HG02938 (cell line): ENCODE results near the gene KRTAP10-11.
"Not testable (repeated sequence)": the region's sequence is repeated elsewhere in the genome, so short reads cannot be mapped to it uniquely, and the experiment has no call there.

Experiments
- ATAC-seq: cut with Tn5 transposase; IDR thresholded peaks from one replicate; pipeline ENCODE4 v1.9.1; 2021; ENCODE audit warnings: mild to moderate bottlenecking, moderate library complexity; ENCODE audit not compliant: unreplicated experiment

The KRTAP10-11 gene

DNA sequence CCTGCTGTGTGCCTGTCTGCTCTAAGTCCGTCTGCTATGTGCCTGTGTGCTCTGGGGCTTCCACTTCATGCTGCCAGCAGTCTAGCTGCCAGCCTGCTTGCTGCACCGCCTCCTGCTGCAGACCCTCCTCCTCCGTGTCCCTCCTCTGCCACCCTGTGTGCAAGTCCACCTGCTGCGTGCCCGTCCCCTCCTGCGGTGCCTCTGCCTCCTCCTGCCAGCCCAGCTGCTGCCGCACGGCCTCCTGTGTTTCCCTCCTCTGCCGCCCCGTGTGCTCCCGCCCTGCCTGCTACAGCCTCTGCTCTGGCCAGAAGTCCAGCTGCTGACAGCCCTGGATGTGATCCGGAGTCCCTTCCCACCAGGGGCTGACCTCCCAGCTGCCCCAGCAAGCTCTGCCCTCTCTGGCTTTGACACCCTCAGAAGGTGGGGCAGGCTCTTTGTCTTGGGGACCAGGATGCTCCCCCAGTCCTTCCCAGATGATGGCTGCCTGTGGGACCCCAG is 8.3 kb upstream of the KRTAP10-11 start:
- ATAC-seq = not testable (repeated sequence)

DNA sequence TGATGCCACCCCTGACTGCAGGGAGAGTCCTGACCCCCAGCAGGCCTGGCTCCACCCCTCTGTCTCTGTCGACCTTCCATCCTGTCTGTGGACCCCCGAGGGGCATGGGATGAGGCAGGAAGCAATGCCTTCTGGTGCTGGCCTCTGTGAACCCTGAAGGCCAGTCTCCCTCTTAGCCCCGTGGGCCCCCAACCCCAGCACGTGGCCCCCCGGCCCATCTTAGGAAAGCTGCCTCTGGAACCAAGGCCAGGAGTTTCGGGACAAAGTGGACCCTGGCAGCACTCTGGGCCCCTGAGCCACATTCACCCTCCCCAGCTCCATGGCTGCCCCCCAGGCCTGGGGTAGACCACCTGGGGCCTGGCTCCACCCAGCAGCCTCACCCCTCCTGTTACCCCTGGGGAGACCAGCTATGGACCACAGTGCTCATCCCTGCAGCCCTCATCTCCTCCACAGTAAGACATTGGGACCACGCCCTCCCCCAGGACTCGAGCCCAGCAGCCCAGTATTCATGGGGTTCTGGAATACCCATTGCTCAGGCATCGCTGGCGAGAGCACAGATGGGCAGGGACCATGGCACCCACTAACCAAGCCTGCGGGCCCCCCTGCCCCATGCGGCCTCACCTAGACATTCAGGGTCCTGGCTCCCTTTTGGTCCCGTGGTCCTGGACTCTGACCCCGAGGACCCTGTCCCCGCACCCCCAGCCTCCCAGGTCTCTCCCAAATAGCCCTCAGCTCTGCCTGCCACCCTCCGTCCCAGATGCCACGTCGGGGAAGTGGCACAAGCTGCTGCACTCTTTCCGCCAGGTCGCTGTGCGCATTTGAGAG is 7.5 kb upstream of the KRTAP10-11 start:
- ATAC-seq = not testable (repeated sequence)

DNA sequence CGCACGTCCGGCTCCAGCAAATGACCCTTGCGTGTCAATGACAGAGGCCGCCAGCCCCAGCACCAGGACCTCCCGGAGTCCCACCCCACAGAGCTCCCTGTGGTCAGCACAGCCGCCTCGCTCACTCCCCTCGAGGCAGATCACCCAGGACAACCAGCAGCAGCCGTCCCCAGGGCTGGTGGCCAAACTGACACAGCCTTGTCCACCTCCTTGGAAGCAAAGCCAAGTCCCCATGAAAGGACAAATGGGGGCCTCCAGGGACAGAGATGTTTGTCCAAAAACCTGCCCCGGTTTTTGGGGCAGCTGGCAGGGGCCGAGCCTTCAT is 6.9 kb upstream of the KRTAP10-11 start:
- ATAC-seq = no peak

DNA sequence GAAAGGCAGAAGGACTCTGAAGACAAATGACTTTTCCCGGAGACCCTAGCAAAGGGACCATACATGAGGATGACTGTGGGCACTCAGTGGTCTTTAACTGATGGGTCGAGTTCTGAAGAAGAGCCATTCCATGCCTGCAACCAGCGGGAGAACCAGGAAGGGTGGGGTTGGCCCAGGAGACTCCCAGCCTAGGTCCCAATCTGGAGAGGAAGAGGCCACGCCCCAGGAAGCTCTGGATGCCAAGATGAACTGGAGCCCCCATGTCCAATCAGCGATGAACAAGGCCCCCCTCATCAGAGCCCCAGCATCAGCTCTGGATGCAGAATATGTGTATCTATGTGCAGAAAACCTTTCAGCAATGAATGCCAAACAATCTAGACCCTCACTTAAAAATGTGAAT is 5.5 kb upstream of the KRTAP10-11 start:
- ATAC-seq = no peak

DNA sequence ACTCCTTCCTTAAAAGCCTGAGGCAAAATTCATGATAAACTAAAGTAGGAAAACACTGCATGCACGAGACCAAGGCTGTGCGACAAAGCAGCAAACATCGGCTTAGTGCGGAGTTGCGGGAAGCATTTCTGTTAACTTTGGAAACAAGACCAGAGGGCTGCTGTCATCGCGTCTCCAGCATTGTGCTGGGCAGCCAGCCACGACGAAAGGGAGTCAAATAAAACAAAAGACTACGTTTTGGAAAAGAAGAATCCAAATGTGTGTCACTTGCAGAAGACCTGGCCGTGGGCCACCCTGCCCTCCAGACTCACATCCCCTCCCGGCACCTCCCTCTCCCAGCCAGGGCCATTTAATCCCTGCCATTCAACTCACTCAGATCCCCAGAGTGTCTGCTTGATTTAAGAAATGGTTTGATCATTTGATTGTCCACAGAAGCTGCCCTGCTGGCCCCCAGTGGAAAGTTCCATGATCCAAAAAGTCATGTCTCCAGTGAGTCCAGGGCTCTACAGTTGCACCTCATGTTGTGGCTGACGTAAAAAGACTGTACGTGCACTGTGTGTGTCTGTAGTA is 2.4 kb upstream of the KRTAP10-11 start:
- no peak for ATAC-seq

DNA sequence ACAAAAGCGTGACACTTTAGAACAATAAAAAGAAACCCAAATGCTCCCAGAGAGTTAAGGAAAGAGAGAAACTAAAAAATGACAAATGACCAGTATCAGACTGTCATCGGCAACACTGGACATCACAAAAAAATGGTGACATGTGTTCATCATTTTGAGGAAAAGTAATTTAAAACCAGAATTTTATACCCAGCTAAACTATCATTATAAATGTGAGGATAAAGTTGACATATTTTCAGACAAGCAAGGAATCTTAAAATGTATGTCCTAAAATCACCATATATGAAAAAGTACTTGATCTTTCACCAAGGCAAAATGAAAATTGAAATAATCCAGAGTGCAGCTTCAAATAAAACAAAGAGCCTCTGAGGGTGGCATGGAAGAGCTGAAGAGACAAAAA is 1.3 kb upstream of the KRTAP10-11 start:
- ATAC-seq = no peak

DNA sequence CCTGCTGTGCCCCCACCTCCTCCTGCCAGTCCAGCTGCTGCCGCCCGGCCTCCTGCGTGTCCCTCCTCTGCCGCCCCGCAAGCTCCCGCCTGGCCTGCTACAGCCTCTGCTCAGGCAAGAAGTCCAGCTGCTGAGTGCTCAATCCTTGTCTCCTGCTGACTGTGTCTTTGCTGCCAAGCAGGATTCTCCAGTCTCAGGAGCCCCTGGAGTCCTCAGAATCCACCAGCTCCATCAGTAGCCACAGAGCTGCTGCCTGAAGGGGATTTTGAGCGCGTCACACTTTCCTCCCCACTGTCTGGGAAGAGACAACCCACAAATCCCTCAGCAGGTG is 973 bp downstream of the KRTAP10-11 start:
- no peak for ATAC-seq

DNA sequence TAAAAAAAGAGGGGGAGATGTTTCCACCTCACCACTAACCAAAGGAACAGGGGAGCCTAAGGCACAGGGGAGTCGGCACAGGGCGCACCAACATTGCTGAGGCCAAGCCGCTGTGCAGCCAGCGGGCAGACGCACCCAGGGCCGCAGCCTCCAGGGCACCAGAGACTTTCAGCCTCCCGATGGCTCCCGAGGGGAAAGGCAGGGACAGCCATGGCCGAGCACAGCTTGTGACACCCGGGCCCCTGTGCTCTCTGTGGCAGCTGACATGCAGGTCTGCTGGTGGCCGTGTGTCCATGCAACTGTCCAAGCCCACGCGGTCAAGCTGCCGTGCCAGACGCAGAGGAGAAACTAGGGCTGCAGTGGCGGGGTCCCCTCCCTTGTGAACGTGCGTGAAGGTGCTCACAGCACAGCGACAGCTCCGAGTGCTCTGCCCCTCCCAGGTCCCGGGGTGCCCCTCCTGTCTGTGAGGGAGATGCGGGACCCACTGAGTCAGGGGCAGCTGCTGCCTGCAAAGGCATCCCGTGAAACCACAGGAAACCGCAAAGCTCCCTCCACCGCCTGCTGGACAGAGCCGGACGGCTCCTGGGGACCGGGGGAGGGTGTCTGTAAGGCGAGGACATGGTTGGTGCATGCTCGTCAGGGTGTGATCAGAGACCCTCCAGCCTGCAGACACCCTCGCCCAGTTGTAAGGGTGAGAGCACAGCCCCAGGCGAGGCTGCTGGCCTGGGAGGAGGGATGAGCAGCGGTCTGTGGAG is 2.5 kb downstream of the KRTAP10-11 start:
- no peak for ATAC-seq

DNA sequence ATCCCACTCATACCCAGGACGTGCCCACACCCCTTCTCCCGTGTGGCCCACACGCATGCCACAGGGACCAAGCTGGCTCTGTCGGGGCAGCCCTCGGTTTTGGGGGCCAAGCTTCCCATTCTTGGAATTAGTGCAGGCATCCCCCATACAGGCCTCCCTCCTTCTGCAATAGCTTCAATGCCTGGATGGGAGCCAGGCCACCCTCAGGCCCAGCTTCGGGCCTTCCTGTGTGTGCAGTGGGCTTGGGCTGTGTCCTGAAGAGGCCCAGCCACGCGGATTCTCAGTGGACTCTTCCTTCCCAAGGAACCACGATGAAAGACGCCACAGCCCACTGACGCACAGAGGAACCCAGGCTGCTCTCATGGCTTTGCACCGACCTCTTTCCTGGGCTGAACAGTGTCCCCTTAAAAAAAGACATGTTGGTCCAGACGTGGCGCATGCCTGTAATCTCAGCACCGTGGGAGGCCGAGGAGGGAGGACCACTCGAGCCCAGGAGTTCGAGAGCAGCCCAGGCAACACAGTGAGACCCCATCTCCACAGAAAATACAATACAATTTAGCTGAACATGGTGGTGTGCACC is 3.4 kb downstream of the KRTAP10-11 start:
- ATAC-seq = no peak

DNA sequence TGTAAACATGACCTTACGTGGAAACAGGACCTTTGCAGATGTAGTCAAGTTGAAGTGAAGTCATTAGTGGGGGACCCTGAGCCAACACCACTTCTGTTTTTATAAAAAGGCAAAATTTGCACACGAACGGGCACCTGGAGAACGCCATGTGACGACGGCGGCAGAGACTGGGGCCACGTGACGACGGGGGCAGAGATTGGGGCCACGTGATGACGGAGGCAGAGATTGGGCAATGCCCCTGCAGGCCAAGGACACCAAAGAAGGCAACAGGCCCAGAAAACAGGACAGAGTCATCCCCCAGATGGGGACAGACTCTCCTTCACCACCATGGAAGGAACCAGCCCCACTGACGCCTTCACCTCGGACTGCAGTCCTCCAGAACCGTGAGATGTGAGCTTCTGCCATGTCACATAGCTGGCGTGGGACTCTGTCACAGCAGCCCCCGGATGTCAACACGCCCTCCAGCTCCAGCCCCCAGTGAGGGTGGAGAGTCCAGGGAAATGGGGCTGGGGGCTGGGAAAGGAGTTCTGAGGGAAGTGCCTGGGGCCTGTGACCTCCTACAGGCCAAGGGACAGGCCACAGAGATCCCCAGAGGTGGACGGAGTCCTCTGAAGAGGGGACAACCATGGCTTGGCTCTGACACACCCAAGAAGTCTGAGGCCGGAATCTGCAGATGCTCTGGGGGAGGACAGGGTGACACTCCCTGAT is 4.2 kb downstream of the KRTAP10-11 start:
- ATAC-seq = no peak

DNA sequence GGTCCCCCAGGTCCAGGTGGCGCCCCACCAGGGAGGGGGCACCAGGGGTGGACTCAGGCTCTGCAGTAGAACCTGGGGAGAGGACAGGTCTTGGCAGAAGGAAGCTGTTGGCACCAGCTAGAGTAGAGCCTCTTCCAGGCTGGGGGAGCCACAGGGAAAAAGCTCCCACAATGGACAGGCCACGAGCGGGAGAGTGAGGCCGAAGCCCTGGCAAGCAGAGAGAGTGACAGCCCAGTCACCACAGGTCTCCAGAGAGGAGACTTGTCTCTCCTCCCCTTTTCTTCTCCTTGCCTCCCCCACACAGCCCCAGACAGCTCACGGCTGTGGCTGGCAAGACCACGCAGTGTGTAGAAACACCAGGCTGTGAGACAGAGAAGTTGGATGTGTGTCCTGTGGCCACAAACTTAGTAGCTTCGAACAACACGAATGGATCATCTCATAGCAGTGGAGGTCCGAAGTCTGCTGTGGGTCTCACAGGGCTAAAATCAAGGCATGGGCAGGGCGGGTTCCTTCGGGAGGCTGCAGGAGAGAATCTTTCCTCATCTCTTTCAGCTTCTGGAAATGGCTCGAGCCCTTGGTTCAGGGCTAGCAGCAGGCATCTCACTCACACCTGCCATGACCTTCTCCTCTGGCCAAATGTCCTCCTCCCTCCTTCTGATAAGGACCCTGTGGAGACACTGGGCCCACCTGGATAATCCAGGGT is 4.9 kb downstream of the KRTAP10-11 start:
- no peak for ATAC-seq

DNA sequence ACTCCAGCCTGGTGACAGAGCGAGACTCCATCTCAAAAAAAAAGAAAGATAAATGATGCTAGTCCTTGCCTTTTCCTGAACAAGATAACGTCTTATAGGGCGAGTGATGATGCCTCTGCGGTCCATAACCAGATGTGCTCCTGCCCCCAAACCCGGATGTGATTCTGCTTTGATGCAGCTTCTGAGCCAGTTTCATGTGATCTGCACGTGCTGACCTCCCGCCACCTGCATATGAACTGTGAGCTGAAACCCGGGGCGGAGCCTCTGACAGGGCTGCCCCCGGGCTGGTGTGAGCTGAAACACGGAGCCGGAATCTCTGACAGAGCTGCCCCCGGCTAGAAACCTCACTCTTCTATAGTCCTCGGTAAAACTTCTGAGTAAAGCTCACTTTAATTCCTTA is 6.9 kb downstream of the KRTAP10-11 start:
- no peak for ATAC-seq

DNA sequence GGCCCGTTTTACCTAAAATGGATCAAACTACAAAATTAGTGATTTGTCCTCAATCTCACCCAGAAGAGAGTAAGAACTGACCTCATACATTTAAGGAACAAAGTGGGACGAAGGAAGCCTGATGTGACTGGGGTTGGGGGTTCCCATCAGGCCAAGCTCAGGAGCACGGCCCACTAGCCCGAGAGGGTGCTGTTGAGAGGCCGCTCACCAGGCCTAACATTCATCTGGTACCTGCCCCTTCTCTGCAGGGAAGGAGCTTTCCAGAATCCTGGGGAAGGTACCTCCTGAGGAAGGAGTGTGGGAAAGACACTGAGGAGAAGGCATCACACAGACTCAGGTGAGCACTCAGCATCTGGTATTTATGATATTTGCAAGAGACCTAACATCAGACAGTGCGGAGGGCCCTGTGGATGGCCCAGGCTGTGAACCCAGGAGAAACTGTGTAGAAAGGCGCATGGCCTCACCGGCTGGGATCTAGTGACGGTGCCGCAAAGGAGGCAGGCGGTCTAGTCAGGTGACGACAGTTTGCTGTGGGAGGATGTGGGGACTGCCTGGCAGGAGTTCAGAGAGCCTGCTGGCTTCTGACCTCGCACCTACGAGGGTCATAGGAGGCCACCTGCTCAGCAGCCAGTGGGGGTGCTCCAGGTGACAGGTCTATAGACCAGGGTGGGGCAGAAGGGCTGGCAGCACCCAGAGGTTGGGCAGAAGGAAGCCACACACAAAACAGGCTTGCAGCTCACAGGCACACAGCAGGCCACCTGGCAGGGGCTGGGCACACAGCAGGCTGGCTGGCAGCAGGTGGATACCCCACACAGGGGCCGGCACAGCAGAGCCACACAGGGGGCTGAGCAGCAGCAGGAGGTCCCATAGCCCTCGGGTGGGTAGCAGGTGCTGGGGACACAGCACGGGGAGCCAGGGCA is 7.7 kb downstream of the KRTAP10-11 start:
- ATAC-seq = no peak

DNA sequence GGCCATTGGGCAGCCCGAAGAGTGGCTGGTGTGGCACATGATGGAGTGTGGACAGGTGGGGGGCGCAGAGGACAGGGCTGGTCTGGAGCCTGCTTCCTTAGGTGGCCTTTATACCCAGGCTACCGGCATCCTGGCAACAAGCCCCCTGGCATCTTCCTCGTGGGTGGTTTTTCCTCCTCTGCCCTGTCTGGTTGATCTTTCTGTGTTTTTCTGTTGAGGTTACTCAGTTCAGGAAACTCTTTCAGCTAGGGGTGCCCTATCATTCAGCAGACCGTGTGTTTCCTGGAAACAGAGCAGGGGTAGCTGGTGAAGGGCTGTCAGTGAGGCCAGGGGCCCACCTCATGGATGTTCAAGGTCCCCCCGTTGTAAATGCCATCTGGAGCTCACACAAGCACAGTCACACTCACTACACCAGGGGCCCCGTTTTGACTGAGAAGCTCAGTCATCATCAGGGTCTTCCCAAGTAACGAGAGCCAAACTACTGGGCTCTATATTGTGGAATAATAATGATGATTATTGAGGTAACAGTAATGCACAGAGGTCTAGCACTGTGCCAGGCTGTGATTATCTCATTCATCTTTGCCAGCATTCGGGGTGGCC is 8.5 kb downstream of the KRTAP10-11 start, which contains the start of gene KRTAP12-4:
TSS of gene KRTAP12-4 (minus strand) at position 84 of the 600 bp plus-strand sequence. CDS start at position 39, 45 bp downstream.
- no peak for ATAC-seq

DNA sequence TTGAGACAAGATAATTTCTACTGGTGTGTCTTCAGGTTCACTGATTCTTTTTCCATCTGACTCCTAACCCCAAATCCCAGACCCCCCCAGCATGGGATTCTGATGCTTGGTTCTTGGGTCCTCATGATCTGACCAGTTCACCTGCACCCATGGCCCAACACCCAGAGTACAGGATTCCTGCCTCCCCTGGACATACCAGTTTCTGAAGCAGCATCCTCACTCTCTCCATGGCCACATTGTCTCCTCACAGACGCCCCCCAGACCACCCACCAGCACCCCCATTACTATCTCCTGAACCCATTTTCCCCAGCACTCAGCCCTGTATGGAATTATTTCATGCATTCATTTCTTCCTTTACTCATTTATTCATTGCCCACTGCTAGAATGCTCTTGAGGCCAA is 10.7 kb downstream of the KRTAP10-11 start:
- no peak for ATAC-seq

DNA sequence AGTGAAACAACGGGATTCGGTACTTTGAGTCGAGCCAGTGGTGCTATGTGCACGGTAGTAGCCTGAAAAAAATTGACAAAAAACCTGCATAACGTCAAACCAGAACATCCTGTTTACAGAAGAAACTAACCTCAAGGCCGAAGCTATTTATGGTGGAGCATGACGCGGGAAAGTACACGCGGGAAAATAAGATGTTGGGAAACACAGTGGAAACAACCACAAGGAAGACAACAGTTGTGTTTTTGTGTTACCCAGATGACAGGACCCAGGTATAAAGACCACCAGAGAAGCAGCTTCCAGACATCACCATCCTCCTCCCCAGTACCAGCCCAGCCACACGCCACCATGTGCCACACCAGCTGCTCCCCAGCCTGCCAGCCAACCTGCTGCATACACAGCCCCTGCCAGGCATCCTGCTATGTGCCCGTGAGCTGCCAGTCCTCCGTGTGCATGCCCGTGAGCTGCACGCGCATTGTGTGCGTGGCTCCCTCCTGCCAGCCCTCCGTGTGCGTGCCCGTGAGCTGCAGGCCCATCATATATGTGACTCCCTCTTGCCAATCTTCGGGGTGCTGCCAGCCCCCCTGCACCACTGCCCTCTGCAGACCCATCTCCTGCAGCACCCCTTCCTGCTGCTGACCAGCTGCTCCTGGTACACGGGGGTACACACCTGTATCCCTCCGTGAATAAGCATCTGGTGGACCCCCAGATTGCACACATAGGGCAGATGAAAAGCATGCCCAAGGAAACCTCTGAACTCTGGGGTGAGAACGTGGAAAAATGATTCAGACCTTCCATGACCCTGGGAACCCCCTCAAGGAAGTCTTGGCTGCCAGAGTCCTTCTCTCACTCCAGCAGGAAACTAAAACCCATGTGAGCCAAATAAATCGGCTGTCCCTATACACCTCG is 11.7 kb downstream of the KRTAP10-11 start, which contains the start of gene KRTAP12-3:
TSS of gene KRTAP12-3 (plus strand) at position 298 of the 906 bp plus-strand sequence. CDS start at position 346, 48 bp downstream.
- ATAC-seq = no peak

DNA sequence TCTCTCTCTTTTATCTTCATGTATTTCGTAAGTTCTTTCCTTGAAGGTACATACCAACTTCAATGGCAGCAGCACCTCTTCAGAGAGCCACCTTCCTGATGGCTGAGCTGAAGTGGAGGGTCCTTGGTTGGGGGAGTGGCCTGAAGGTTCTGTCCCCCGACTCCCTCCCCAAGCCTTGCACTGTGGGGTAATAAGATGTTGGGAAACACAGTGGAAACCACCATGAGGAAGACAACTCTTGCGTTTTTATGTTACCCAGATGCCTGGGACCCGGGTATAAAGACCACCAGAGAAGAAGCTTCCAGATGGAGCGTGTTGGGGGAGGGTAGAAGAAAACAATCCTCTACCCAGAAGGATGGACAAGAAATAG is 12.3 kb downstream of the KRTAP10-11 start:
- ATAC-seq = no peak
